Ectodermal cell (in vitro differentiated cells): ENCODE measurements around the gene THEMIS2.

Experiments used
- H3K27ac ChIP-seq: 2 replicates; pipeline ENCODE4 v1.7.0; 2013; ENCODE audit warnings: mild to moderate bottlenecking, low read depth, low read length; ENCODE audit not compliant: insufficient read depth, poor library complexity, severe bottlenecking
- H3K27me3 ChIP-seq: 2 replicates; pipeline ENCODE4 v1.7.0; 2013; ENCODE audit warnings: mild to moderate bottlenecking, low read length; ENCODE audit not compliant: insufficient read depth, control insufficient read depth, poor library complexity, severe bottlenecking
- H3K36me3 ChIP-seq: one replicate; pipeline ENCODE4 v1.7.0; 2013; ENCODE audit warnings: low read length; ENCODE audit not compliant: control insufficient read depth, insufficient read depth
- H3K4me1 ChIP-seq: one replicate; pipeline ENCODE4 v1.7.0; 2013; ENCODE audit warnings: low read length; ENCODE audit not compliant: control insufficient read depth, insufficient read depth
- H3K4me3 ChIP-seq: 2 replicates; pipeline ENCODE4 v1.7.0; 2013; ENCODE audit warnings: low read depth, low read length, control low read depth; ENCODE audit not compliant: insufficient read depth
- H3K9me3 ChIP-seq: 2 replicates; pipeline ENCODE4 v1.7.0; 2013; ENCODE audit warnings: mild to moderate bottlenecking, low read length, moderate library complexity; ENCODE audit not compliant: control insufficient read depth
- WGBS, 2 experiments: methylation state at CpG; one replicate each; pipeline ENCODE4 v1.1.7; 2013; ENCODE audit warnings: missing lambda C conversion rate in 2 of 2; 5-methylcytosine and 5-hydroxymethylcytosine counted together

The THEMIS2 gene

GRCh38 chr1:27885114-27885528 is 12.8 kb downstream of the THEMIS2 start:
- Histone ChIP-seq H3K4me1 (no peaks in the 10 kb centered on the region), H3K27ac (no peak overlapping the region), H3K4me3 (no peak overlapping the region), H3K36me3 (peaks cover 4% of the 10 kb centered on the region), H3K9me3 (no peaks in the 10 kb centered on the region), H3K27me3 (no peaks in the 10 kb centered on the region)
- WGBS, 2 experiments: 95 to 96% methylated on average over 8 of the region's 8 CpGs

DNA sequence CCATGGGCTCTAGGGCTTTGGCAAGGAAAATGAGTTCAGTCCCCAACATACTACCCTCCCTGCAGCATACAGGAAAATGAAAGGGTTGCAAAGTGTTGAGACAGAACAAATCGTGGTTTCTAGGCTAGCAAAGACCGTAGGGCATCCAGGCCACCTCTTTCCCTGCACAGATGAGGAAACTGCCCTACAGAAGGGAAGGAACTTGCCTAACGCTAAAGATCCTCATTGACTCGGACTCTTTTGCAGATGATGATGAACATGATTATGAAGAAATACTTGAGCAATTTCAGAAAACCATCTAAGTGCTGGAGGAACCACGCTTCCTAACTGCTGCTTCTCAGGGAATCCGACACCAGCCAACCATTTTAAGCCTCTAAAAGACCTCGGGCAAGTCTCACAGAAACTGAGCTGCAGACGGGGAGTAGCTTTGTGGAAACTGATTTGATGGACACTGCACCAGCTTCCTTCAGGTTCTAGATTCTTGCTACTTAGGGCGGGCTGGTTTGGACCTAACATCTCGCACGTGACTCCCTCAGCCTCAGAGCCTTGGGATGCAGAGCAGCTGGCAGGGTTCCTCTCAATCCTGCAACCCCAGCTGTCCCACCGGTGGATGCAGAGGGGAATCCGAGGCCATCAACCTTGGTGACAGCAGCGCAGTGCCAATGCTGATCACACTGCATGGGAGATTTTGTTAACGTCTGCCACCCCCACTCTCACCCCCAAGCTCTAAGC is 13.4 kb downstream of the THEMIS2 start:
- H3K4me3 ChIP-seq: no peak overlapping the region
- WGBS, 2 experiments: 94 to 95% methylated on average over 15 of the region's 15 CpGs
- no peak overlapping the region for H3K27ac ChIP-seq
- peaks cover 4% of the 10 kb centered on the region for H3K36me3 ChIP-seq
- no peaks in the 10 kb centered on the region for H3K4me1 ChIP-seq
- no peaks in the 10 kb centered on the region for H3K9me3 ChIP-seq
- no peaks in the 10 kb centered on the region for H3K27me3 ChIP-seq

GRCh38 chr1:27886353-27886679 is 14.0 kb downstream of the THEMIS2 start:
- WGBS, 2 experiments: 95 to 100% methylated on average over 2 of the region's 2 CpGs
- no peak overlapping the region for H3K4me3 ChIP-seq
- no peaks in the 10 kb centered on the region for H3K27me3 ChIP-seq
- peaks cover 6% of the 10 kb centered on the region for H3K36me3 ChIP-seq
- H3K27ac ChIP-seq: no peak overlapping the region
- H3K9me3 ChIP-seq: no peaks in the 10 kb centered on the region
- no peaks in the 10 kb centered on the region for H3K4me1 ChIP-seq

- Histone ChIP-seq H3K27me3 (no peaks in the 10 kb centered on the region), H3K9me3 (no peaks in the 10 kb centered on the region), H3K36me3 (peaks cover 10% of the 10 kb centered on the region), H3K4me1 (no peaks in the 10 kb centered on the region), H3K27ac (no peak overlapping the region), H3K4me3 (no peak overlapping the region)
- 91 to 95% methylated on average over 3 of the region's 3 CpGs for WGBS, 2 experiments
Observed at GRCh38 chr1:27886744-27887143, 14.4 kb downstream of the THEMIS2 start.

DNA sequence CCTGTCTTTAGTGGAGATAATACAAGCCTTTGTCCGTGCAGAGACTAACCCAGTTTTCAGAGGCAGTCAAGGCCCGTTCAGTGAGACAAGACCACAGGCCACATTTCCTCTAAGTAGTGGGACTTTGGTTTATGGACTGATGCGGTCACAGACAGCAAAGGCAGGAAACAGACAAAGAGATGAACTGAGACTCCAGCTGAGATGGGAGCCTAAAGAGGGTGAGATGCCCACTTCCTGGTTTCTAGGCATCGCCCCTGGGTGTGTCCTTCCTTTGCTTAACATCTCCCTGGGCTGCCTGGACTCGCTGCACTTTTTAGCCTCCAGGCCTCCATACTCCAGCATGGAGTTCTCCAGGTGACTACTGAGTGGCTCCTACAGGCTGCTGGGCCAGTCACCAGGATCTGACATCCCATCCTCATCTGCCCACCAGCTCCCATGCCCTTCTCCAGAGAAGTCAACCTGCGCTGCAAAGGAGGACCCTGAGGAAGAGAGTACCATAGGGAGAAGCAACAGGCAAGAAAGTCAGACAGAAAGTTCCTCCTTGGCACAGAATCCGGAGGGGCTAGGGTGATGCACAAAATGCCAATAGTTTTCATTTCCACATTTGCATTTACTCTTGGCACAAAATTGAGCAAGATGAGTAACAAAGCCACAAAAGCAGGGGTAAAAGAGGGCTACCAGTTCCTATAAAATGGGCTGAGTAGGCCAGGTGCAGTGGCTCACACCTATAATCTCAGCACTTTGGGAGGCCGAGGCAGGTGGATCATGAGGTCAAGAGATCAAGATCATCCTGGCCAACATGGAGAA is 15.1 kb downstream of the THEMIS2 start:
- H3K27me3 ChIP-seq: no peaks in the 10 kb centered on the region
- no peak overlapping the region for H3K4me3 ChIP-seq
- WGBS, 2 experiments: 91 to 93% methylated on average over 8 of the region's 8 CpGs
- no peaks in the 10 kb centered on the region for H3K9me3 ChIP-seq
- H3K4me1 ChIP-seq: no peaks in the 10 kb centered on the region
- peaks cover 15% of the 10 kb centered on the region for H3K36me3 ChIP-seq
- H3K27ac ChIP-seq: no peak overlapping the region

GRCh38 chr1:27889506-27889905 is 17.2 kb downstream of the THEMIS2 start:
- no peaks in the 10 kb centered on the region for H3K27me3 ChIP-seq
- 95 to 97% methylated on average over 3 of the region's 3 CpGs for WGBS, 2 experiments
- H3K36me3 ChIP-seq: peaks cover 34% of the 10 kb centered on the region
- no peaks in the 10 kb centered on the region for H3K9me3 ChIP-seq
- no peak overlapping the region for H3K4me3 ChIP-seq
- H3K4me1 ChIP-seq: no peaks in the 10 kb centered on the region
- no peak overlapping the region for H3K27ac ChIP-seq

GRCh38 chr1:27891196-27891889 is 19.0 kb downstream of the THEMIS2 start:
- Histone ChIP-seq H3K4me3 (no peak overlapping the region), H3K36me3 (peaks cover 44% of the 10 kb centered on the region), H3K4me1 (no peaks in the 10 kb centered on the region), H3K27ac (no peak overlapping the region), H3K27me3 (no peaks in the 10 kb centered on the region), H3K9me3 (no peaks in the 10 kb centered on the region)
- WGBS, 2 experiments: 93 to 95% methylated on average over 6 of the region's 7 CpGs

DNA sequence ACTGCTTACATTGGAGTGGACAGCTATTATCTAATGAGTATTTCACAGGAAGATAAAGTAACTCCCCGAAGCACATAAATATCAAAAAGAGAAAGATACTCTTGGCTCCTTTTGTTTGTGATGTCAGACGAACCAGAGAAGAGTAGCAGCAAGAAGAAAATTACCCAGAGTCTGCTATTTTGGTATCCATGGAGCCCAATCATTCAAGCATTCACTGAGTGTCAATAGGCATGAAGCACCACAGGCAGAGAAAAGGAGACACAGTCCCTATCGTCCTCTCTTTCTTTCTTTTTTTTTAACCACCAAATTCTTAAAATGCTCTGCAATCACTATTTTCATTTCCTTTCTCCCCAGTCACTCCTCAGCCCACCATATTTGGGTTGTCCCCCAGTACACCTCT is 22.2 kb downstream of the THEMIS2 start:
- Histone ChIP-seq H3K27me3 (no peaks in the 10 kb centered on the region), H3K4me1 (no peaks in the 10 kb centered on the region), H3K9me3 (no peaks in the 10 kb centered on the region), H3K4me3 (no peak overlapping the region), H3K36me3 (peaks cover 51% of the 10 kb centered on the region), H3K27ac (no peak overlapping the region)
- WGBS, 2 experiments: 89 to 92% methylated on average over 3 of the region's 3 CpGs

GRCh38 chr1:27906759-27907158 is 34.4 kb downstream of the THEMIS2 start:
- Histone ChIP-seq H3K4me1 (no peaks in the 10 kb centered on the region), H3K9me3 (no peaks in the 10 kb centered on the region), H3K27ac (no peak overlapping the region), H3K27me3 (no peaks in the 10 kb centered on the region), H3K36me3 (peaks cover 62% of the 10 kb centered on the region), H3K4me3 (no peak overlapping the region)
- 95 to 100% methylated on average over 2 of the region's 2 CpGs for WGBS, 2 experiments

- Histone ChIP-seq H3K36me3 (peaks cover 31% of the 10 kb centered on the region), H3K4me3 (no peak overlapping the region), H3K4me1 (no peaks in the 10 kb centered on the region), H3K27me3 (peaks cover 16% of the 10 kb centered on the region), H3K9me3 (no peaks in the 10 kb centered on the region), H3K27ac (no peak overlapping the region)
- WGBS, 2 experiments: 94 to 98% methylated on average over 1 of the region's 1 CpG
Observed at GRCh38 chr1:27912429-27912828, 40.1 kb downstream of the THEMIS2 start.
